GM06990 (cell line): ENCODE measurements around the gene ZNF534.
"Not testable (repeated sequence)": the region's sequence is repeated elsewhere in the genome, so short reads cannot be mapped to it uniquely, and the experiment has no call there.

Experiments
- DNase-seq: peaks from one replicate; pipeline ENCODE4 v3.0.0-alpha.2; 2011; ENCODE audit not compliant: insufficient read length; ENCODE audit errors: extremely low read depth
- H3K27me3 ChIP-seq: replicated peaks from 2 replicates; pipeline ENCODE4 v1.6.0; 2011; ENCODE audit warnings: low read length; ENCODE audit not compliant: control insufficient read depth, insufficient read depth
- H3K36me3 ChIP-seq: 2 replicates; pipeline ENCODE4 v1.5.1; 2011; ENCODE audit warnings: low read length; ENCODE audit not compliant: control insufficient read depth, insufficient read depth
- H3K4me3 ChIP-seq: replicated peaks from 2 replicates; pipeline ENCODE4 v1.5.1; 2011; ENCODE audit warnings: low read depth, mild to moderate bottlenecking, control low read depth, low read length
- TF ChIP-seq, protein P1 (sequence below): IDR thresholded peaks from 2 replicates; pipeline ENCODE4 v1.5.1; 2011; ENCODE audit warnings: low read length, control low read depth, mild to moderate bottlenecking, inconsistent platforms; ENCODE audit not compliant: insufficient read depth, poor library complexity, severe bottlenecking

Gene ZNF534

DNA sequence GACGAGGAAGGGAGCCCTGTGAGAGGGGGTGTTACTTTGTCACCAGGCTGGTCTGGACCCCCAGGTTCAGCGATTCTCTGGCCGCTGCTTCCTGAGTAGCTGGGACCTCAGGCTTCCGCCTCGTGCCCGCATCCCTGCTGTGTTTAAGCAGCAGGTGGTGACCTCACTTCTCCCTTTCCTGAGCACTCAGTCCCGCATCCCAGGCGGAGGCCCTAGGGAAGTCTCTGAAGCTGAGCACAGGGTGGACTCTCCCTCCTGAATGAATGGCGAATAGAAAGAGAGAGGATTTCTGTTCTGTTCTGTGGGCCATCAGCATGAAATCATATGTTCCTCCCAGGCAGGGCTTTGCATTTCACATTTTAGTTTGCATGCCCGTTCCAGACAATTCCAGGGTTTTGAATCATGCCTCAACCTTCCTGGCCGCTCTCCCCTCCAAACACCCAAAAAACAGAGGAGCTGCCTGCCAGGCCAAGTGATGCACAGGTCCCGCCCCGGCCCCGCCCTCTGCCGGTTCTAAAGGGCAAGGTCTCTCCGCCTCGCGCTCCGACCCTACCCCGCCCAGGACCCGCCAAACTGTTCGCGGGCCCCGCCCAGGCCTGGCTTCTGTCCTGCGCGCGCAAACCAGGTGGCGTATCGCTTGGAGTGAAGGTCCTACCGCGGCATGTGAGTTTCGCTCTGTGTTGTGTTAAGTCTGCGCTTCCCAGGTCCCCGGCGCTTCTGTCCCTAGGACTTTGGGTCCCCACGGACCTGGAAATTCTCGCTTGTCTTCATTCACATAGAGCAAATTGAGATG is 63.4 kb downstream of the ZNF534 start:
- TF ChIP-seq, protein P1, sequence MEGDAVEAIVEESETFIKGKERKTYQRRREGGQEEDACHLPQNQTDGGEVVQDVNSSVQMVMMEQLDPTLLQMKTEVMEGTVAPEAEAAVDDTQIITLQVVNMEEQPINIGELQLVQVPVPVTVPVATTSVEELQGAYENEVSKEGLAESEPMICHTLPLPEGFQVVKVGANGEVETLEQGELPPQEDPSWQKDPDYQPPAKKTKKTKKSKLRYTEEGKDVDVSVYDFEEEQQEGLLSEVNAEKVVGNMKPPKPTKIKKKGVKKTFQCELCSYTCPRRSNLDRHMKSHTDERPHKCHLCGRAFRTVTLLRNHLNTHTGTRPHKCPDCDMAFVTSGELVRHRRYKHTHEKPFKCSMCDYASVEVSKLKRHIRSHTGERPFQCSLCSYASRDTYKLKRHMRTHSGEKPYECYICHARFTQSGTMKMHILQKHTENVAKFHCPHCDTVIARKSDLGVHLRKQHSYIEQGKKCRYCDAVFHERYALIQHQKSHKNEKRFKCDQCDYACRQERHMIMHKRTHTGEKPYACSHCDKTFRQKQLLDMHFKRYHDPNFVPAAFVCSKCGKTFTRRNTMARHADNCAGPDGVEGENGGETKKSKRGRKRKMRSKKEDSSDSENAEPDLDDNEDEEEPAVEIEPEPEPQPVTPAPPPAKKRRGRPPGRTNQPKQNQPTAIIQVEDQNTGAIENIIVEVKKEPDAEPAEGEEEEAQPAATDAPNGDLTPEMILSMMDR = no peak
- DNase-seq = no peak
- no peaks in the 10 kb centered on the region for H3K27me3 ChIP-seq
- no peak overlapping the region for H3K4me3 ChIP-seq
- no peaks in the 10 kb centered on the region for H3K36me3 ChIP-seq

- TF ChIP-seq, protein P1 = no peak
- H3K4me3 ChIP-seq = no peak overlapping the region
- H3K36me3 ChIP-seq = no peaks in the 10 kb centered on the region
- no peaks in the 10 kb centered on the region for H3K27me3 ChIP-seq
- DNase-seq = no peak
Observed at GRCh38 chr19:52492994-52493470, 64.1 kb downstream of the ZNF534 start.

DNA sequence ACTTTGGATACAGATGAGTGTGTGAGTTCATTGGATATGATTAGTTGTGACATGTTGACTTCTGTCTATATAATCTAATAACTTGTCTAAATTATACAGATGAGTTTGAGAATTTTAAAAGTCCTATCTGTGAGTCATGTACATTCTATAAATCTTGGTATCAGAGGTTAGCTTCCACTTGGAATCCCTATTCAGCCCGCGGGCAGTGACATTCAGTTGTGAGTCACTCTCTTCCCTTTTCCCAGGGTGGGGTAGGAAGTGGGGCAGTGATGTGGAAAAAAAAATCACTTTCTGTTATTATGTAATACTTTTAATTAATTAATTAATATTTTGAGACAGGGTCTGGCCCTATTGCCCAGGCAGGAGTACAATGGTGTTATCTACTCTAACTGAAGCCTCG is 65.6 kb downstream of the ZNF534 start:
- Histone ChIP-seq H3K4me3 (no peak overlapping the region), H3K27me3 (no peaks in the 10 kb centered on the region), H3K36me3 (no peaks in the 10 kb centered on the region)
- DNase-seq = no peak
- TF ChIP-seq, protein P1 = no peak

- Histone ChIP-seq H3K27me3 (no peaks in the 10 kb centered on the region), H3K36me3 (no peaks in the 10 kb centered on the region), H3K4me3 (no peak overlapping the region)
- no peak for DNase-seq
- TF ChIP-seq, protein P1 = no peak
Observed at GRCh38 chr19:52498571-52498970, 69.6 kb downstream of the ZNF534 start.

GRCh38 chr19:52500474-52500873 is 71.5 kb downstream of the ZNF534 start:
- H3K27me3 ChIP-seq, DNase-seq, H3K36me3 ChIP-seq, H3K4me3 ChIP-seq: not testable (repeated sequence)

- H3K36me3 ChIP-seq, H3K4me3 ChIP-seq, DNase-seq, H3K27me3 ChIP-seq: not testable (repeated sequence)
Observed at GRCh38 chr19:52500991-52501390, 72.0 kb downstream of the ZNF534 start.
